WERI-Rb-1 (cell line): Measurements from ENCODE around the gene CFAP53.

ENCODE experiments used
- DNase-seq: peaks from one replicate; pipeline ENCODE4 v3.0.0-alpha.2; 2020
- H3K27ac ChIP-seq: fragments of 250-450 bp; sonication (Bioruptor Pico); 2 replicates; pipeline ENCODE4 v1.5.1; 2020; ENCODE audit warnings: mild to moderate bottlenecking, moderate library complexity
- H3K27me3 ChIP-seq: fragments of 250-450 bp; sonication (Bioruptor Pico); 2 replicates; pipeline ENCODE4 v1.5.1; 2021; ENCODE audit warnings: mild to moderate bottlenecking, low read depth, moderate library complexity; ENCODE audit not compliant: insufficient read depth, severe bottlenecking
- H3K36me3 ChIP-seq: fragments of 250-450 bp; sonication (Bioruptor Pico); 2 replicates; pipeline ENCODE4 v1.5.1; 2020; ENCODE audit warnings: mild to moderate bottlenecking, moderate library complexity
- H3K4me3 ChIP-seq: 2 replicates; pipeline ENCODE4 v1.5.1; 2011; ENCODE audit warnings: low read depth, mild to moderate bottlenecking, control low read depth, low read length
- H3K9me3 ChIP-seq: fragments of 250-450 bp; sonication (Bioruptor Pico); 2 replicates; pipeline ENCODE4 v1.5.1; 2021; ENCODE audit warnings: mild to moderate bottlenecking, moderate library complexity; ENCODE audit not compliant: severe bottlenecking
- TF ChIP-seq, protein P1 (sequence below): IDR thresholded peaks from 2 replicates; pipeline ENCODE4 v1.5.1; 2011; ENCODE audit warnings: low read depth, mild to moderate bottlenecking, control low read depth, inconsistent platforms, low read length

CFAP53 gene

GRCh38 chr18:50196261-50196660 lies 70.0 kb downstream of the CFAP53 start:
- DNase-seq, result no peak
- Histone ChIP-seq H3K9me3 (no peaks in the 10 kb centered on the region), H3K27ac (no peak overlapping the region), H3K27me3 (peaks cover 12% of the 10 kb centered on the region), H3K4me3 (no peak overlapping the region), H3K36me3 (no peaks in the 10 kb centered on the region)
- TF ChIP-seq, protein P1, sequence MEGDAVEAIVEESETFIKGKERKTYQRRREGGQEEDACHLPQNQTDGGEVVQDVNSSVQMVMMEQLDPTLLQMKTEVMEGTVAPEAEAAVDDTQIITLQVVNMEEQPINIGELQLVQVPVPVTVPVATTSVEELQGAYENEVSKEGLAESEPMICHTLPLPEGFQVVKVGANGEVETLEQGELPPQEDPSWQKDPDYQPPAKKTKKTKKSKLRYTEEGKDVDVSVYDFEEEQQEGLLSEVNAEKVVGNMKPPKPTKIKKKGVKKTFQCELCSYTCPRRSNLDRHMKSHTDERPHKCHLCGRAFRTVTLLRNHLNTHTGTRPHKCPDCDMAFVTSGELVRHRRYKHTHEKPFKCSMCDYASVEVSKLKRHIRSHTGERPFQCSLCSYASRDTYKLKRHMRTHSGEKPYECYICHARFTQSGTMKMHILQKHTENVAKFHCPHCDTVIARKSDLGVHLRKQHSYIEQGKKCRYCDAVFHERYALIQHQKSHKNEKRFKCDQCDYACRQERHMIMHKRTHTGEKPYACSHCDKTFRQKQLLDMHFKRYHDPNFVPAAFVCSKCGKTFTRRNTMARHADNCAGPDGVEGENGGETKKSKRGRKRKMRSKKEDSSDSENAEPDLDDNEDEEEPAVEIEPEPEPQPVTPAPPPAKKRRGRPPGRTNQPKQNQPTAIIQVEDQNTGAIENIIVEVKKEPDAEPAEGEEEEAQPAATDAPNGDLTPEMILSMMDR, result no peak

- H3K4me3 ChIP-seq, result peak overlapping the region; percentile 35; the same call in 1 of the 2 replicates
- DNase-seq, result no peak
- H3K9me3 ChIP-seq, result no peaks in the 10 kb centered on the region
- H3K27ac ChIP-seq, result no peak overlapping the region
- peaks cover 12% of the 10 kb centered on the region for H3K27me3 ChIP-seq
- TF ChIP-seq, protein P1, result no peak
- no peaks in the 10 kb centered on the region for H3K36me3 ChIP-seq
Measured at GRCh38 chr18:50195689-50196088, 70.6 kb downstream of the CFAP53 start.

DNA sequence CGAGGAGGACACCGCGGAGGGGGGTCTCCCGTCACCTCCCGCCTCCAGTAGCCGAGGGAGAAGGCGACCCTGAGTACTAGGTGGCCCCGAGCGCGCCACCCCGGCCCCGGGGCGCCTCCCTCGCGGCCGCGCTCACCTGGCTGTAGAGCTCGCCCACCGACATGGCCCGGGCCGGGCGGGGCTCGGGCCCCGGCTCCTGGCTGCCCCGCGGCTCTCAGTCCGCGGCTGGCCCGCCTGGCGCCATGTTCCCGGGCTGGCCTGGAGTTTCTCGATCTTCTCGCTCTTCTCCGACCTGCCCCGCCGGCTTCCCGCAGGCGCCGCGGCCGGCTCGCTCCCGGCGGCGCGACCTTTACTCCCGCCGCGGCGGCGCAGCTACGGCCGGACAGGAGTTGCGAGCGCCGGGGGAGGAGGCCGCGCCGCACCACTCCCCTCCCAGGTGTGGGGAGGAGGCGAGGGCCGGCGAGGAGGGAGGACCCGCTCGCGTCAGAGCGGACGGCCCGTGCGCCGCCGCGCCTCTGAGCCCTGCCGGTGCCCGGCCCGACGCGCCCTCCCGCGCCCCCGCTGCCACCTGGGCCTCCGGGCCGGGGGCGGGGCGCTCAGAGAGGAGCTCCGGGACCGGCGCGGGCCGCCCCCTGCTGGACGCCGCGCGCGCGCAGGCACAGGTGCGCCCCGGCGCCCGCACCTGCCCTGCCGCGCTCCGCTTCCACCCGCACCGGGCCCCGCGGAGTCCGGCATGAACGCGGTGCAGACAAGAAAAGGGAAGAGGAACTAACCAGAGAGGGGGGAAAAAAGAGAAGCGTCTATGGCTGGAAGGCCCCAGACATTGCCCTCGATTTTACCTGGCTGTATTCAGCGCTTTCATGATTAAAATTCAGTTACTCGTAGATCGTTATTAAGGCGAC lies 71.4 kb downstream of the CFAP53 start, which contains the start of gene MYO5B:
Gene MYO5B, minus strand, starts transcription at position 517 of the 902 bp plus-strand sequence. Its CDS starts 354 bp downstream, at position 163.
- Histone ChIP-seq H3K9me3 (no peaks in the 10 kb centered on the region), H3K4me3 (peak within 1 kb of the TSS; percentile 44), H3K36me3 (no peaks in the 10 kb centered on the region), H3K27ac (peak within 1 kb of the TSS; percentile 35; the same call in 1 of the 2 replicates), H3K27me3 (peaks cover 12% of the 10 kb centered on the region)
- TF ChIP-seq, protein P1, result peak; percentile 69
- DNase-seq, result peak; percentile 80

DNA sequence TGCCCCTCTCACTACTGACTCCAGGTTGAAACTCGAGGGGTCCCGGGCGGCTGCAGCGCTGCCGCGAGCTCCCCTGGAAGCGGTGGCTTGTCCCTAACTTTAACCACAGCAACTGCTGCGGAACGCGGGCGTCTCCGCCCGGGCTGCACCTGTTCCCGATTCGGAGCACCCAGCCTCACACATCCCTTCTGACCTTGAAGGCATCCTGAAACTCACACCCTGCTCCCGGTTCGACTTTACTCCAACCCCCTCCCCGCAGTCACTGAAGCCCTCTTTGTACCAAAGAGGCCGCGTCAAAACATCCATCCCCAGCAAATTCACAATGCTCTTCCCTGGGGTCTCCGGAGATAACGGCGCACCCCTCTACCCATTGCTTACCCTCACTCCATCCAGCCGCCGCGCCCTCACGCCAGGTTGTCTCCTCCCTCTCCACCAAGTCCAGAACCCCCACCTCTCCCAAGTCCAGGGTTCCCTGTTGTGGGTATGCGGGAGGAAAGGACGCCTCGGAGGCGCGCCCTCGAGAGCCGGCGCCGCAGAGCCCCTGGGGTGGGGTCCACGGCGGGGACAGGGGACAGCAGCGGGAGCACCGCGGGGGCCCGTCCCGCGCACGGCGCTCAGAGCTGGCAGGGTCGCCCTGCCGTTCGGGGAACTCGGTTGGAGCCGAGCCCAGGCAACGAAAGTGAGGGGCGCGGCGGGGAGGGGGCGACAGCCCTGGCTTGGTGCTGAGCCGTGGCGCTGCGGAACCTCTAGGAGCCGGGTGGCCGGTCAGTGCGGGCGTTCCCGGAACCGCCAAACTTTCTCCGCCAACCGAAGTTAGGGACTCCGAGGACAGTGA lies 72.3 kb downstream of the CFAP53 start:
- DNase-seq, result no peak
- Histone ChIP-seq H3K9me3 (no peaks in the 10 kb centered on the region), H3K27me3 (peaks cover 12% of the 10 kb centered on the region), H3K4me3 (peak overlapping the region; percentile 44), H3K36me3 (no peaks in the 10 kb centered on the region), H3K27ac (no peak overlapping the region)
- TF ChIP-seq, protein P1, result no peak

DNA sequence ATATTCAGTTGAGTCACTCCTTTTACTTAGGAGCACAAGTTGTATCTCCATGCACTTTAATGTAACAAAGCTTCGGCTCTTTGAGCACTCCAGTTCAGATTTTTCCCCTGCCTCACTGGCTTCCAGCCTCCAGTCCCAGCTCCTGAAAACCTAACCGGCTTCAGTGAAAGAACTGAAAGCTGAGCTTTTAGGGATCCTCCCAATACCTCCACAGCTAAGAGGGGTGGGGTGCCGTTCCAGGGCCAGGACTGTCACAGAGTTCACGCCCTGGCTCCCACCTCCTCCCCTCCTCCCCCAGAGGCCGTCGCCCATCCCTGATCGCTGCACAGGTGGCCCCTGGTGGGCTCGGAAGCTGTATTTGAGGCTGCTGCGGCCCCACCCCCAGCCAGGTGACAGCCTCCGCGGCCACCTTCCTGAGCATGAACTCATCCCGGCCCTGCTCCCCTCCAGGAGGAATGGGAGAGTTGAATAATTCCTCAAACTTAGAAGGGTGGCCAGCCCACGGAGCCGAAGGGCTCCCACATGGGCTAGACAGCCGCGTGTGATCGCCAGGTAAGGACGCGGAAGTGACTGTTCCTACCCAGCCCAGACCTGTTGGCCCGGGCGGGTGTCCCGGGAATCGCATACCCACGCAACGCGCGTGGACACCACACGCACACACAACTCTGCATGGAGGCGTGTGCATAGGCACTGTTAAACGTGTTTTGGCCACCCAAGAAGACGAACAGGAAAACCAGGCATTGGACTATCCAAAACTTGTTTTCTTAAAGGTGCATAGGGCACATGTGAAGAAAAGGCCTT lies 73.1 kb downstream of the CFAP53 start:
- Histone ChIP-seq H3K9me3 (no peaks in the 10 kb centered on the region), H3K4me3 (no peak overlapping the region), H3K27ac (no peak overlapping the region), H3K27me3 (peaks cover 12% of the 10 kb centered on the region), H3K36me3 (no peaks in the 10 kb centered on the region)
- TF ChIP-seq, protein P1, result no peak
- no peak for DNase-seq
